RWPE2 (cell line): Measurements from ENCODE around the gene IFITM5.

Source experiments
- ATAC-seq: fragments of 200-7000 bp; cut with Tn5 transposase; 3 replicates; pipeline ENCODE4 v1.9.1; 2021; ENCODE audit warnings: low read depth
- DNase-seq: peaks from one replicate; pipeline ENCODE4 v3.0.0-alpha.2; 2020; ENCODE audit warnings: low spot score
- H3K27ac ChIP-seq: fragments of 450-650 bp; 2 replicates; pipeline ENCODE4 v1.5.1; 2017; ENCODE audit warnings: mild to moderate bottlenecking; ENCODE audit not compliant: poor library complexity, severe bottlenecking
- H3K27me3 ChIP-seq: fragments of 250-450 bp; sonication (Bioruptor Pico); 2 replicates; pipeline ENCODE4 v1.5.1; 2021; ENCODE audit warnings: mild to moderate bottlenecking, moderate library complexity; ENCODE audit not compliant: insufficient read depth, poor library complexity, severe bottlenecking
- H3K36me3 ChIP-seq: fragments of 250-450 bp; sonication (Bioruptor Pico); 2 replicates; pipeline ENCODE4 v1.5.1; 2020; ENCODE audit warnings: low read depth, mild to moderate bottlenecking, moderate library complexity
- H3K4me1 ChIP-seq: fragments of 250-450 bp; sonication (Bioruptor Pico); 2 replicates; pipeline ENCODE4 v1.5.1; 2021; ENCODE audit warnings: mild to moderate bottlenecking, moderate library complexity; ENCODE audit not compliant: insufficient read depth, poor library complexity, severe bottlenecking
- H3K4me3 ChIP-seq: fragments of 250-450 bp; sonication (Bioruptor Pico); 2 replicates; pipeline ENCODE4 v1.5.1; 2021; ENCODE audit warnings: mild to moderate bottlenecking, moderate library complexity; ENCODE audit not compliant: severe bottlenecking
- H3K9me3 ChIP-seq: fragments of 250-450 bp; sonication (Bioruptor Pico); 2 replicates; pipeline ENCODE4 v1.5.1; 2021; ENCODE audit warnings: mild to moderate bottlenecking, moderate library complexity; ENCODE audit not compliant: severe bottlenecking
- TF ChIP-seq, protein P1 (sequence below): fragments of 450-650 bp; IDR thresholded peaks from one replicate; pipeline ENCODE4 v1.5.1; 2017; ENCODE audit warnings: mild to moderate bottlenecking, moderate library complexity; ENCODE audit not compliant: poor library complexity, severe bottlenecking

The IFITM5 gene

DNA sequence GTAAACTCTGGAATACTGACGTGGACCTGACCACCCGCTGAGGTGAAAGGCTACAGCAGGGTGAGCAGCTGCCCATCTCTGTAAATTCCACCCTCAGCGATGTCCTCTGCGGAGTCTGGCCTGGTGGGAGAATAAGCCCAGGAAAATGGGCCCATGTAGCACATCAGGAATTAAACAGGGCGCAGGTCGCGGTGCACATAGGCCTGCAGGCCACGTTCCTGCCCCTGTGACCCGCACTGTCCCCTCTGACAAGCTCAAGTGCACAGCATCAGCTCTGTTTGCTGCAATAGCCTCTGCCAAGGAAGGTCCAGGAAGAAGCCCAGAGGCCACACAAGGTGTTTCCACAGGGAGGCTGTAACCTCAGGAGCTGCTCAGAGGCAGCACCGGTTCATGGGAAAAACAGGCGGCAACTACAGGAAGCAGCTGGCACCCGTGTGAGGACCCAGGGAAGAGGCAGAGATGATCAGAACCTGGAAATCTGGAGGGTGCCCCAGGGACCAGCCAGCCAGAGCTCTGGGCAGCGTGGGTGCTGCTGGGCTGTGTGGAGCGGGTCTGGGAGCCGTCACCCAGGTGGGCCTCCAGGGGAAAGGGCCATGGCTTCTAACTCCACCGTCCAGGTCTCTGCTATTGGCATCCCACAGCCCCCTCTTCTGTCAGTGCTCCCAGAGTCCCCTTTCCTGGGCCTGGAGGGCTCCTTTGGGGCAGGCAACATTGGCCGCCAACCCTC lies 7.5 kb upstream of the IFITM5 start:
- Histone ChIP-seq H3K27me3 (no peaks in the 10 kb centered on the region), H3K36me3 (peaks cover 4% of the 10 kb centered on the region), H3K4me3 (no peak overlapping the region), H3K4me1 (peaks cover 7% of the 10 kb centered on the region), H3K27ac (peak overlapping the region; percentile 77), H3K9me3 (no peaks in the 10 kb centered on the region)
- DNase-seq (no peak), ATAC-seq (no peak)
- TF ChIP-seq, protein P1, sequence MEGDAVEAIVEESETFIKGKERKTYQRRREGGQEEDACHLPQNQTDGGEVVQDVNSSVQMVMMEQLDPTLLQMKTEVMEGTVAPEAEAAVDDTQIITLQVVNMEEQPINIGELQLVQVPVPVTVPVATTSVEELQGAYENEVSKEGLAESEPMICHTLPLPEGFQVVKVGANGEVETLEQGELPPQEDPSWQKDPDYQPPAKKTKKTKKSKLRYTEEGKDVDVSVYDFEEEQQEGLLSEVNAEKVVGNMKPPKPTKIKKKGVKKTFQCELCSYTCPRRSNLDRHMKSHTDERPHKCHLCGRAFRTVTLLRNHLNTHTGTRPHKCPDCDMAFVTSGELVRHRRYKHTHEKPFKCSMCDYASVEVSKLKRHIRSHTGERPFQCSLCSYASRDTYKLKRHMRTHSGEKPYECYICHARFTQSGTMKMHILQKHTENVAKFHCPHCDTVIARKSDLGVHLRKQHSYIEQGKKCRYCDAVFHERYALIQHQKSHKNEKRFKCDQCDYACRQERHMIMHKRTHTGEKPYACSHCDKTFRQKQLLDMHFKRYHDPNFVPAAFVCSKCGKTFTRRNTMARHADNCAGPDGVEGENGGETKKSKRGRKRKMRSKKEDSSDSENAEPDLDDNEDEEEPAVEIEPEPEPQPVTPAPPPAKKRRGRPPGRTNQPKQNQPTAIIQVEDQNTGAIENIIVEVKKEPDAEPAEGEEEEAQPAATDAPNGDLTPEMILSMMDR = no peak

DNA sequence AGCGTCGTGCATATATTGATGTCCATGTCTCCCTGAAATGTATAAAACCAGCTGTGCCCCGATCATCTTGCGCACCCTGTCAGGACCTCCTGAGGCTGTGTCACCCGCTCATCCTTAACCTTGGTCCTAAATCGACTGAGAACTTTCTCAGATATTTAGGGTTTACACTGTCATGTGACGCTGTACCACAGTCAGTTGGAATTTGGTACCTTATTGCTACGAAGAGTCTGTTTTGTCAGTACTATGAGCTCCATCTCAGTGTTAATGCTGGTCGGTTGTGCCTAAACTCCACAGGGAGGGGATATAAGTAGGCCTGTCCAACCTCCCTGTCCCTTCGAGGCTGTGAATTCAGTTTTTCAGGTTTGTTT lies 6.5 kb upstream of the IFITM5 start:
- H3K36me3 ChIP-seq = peaks cover 4% of the 10 kb centered on the region
- H3K9me3 ChIP-seq = no peaks in the 10 kb centered on the region
- H3K27ac ChIP-seq = no peak overlapping the region
- TF ChIP-seq, protein P1 = no peak
- no peak for ATAC-seq
- H3K27me3 ChIP-seq = no peaks in the 10 kb centered on the region
- peaks cover 7% of the 10 kb centered on the region for H3K4me1 ChIP-seq
- DNase-seq = no peak
- H3K4me3 ChIP-seq = no peak overlapping the region

DNA sequence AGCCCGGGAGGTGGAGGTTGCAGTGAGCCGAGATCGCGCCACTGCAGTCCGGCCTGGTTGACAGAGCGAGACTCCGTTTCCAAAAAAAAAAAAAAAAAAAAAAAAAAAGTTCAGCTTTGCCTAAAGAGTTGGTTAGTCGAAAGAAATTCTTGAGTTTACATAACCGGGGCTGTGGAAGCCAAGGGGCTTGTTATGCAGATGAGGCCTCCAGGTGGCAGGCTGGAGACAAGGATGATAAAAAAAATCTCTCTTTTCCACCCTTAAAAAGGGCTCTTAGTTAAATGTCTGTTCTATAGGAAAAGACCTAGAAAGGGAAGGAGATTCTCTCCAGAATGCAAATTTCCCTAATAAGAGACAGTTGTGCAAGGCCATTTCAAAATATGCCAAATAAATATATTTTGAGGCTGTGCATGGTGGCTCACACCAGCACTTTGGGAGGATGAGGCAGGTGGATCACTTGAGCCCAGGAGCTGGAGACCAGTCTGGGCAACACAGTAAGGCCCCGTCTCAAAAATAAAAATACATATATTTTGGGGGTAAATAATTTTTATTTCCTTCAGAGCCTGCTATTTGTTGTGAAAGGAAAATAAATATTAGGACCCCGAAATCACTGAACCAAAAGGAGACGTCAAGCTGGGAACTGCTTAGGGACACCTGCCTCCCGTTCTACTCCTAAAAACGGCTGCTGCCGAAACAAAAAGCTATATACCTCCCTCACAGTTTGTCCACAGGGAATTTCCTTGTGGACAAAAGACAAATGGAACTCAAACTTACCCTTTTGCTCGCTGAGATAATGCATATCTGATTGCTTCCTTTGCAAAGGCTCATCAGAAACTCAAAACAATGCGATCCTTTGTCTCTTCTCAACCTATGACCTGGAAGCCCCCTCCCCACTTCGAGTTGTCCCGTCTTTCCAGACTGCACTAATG lies 5.9 kb upstream of the IFITM5 start:
- H3K9me3 ChIP-seq = no peaks in the 10 kb centered on the region
- TF ChIP-seq, protein P1 = peak; percentile 77
- peaks cover 4% of the 10 kb centered on the region for H3K36me3 ChIP-seq
- no peak overlapping the region for H3K4me3 ChIP-seq
- peaks cover 7% of the 10 kb centered on the region for H3K4me1 ChIP-seq
- DNase-seq (no peak), ATAC-seq (0 out of 3 replicates have a peak, but pooled peaks have one; percentile 19)
- peaks cover under 1% of the 10 kb centered on the region for H3K27me3 ChIP-seq
- H3K27ac ChIP-seq = no peak overlapping the region

DNA sequence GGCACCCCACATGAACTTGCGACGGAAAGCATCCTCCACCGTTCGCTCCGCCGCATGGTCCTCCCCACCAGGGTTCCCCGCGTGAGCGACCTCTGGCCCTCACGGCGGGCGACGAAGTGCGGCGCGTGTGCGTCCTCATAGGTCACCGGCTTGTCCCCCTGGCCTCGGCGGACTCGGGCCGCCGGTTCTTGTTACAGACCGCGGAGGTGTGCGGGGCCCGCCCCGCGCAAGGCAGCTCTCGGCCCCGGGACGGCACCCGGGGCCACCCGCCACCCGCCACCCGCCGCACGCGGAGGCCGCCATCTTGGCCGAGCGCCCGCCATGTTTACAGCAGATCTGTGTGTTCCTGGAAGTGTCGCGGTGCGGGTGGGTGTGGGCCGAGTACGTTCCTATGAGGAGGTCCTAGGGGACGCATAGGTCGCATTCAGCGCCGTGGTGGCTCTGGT lies 4.8 kb upstream of the IFITM5 start:
- Histone ChIP-seq H3K27ac (no peak overlapping the region), H3K9me3 (no peaks in the 10 kb centered on the region), H3K27me3 (peaks cover 7% of the 10 kb centered on the region), H3K4me3 (no peak overlapping the region), H3K4me1 (peaks cover 2% of the 10 kb centered on the region), H3K36me3 (no peaks in the 10 kb centered on the region; the same call in 1 of the 2 replicates)
- TF ChIP-seq, protein P1 = no peak
- no peak for ATAC-seq
- DNase-seq = no peak
